Neural crest cell (in vitro differentiated cells): ENCODE measurements around the gene ACSS1. TPM values are rescaled to one million over a fixed set of nuclear protein-coding genes. Genes with fewer than 3 reads are reported as not detected.
A peak's percentile ranks its signal among the peaks of the same experiment; 100 is the strongest.

Source experiments
- DNase-seq: peaks from one replicate; pipeline ENCODE4 v3.0.0; 2021; ENCODE audit warnings: low read depth, mixed read lengths, low spot score
- H3K27ac Mint-ChIP-seq: one replicate; pipeline ENCODE4 v1.8.0; 2021; ENCODE audit warnings: mild to moderate bottlenecking, mixed read lengths; ENCODE audit not compliant: unreplicated experiment
- H3K27me3 Mint-ChIP-seq: 2 replicates; pipeline ENCODE4 v1.8.0; 2021; ENCODE audit warnings: low read depth, mild to moderate bottlenecking, mixed read lengths
- H3K36me3 Mint-ChIP-seq: 2 replicates; pipeline ENCODE4 v1.8.0; 2021; ENCODE audit warnings: low read depth, mild to moderate bottlenecking, mixed read lengths
- H3K4me1 Mint-ChIP-seq: 2 replicates; pipeline ENCODE4 v1.8.0; 2021; ENCODE audit warnings: mixed read lengths
- H3K4me3 Mint-ChIP-seq: one replicate; pipeline ENCODE4 v1.8.0; 2021; ENCODE audit warnings: mild to moderate bottlenecking, mixed read lengths
- H3K9me3 Mint-ChIP-seq: 2 replicates; pipeline ENCODE4 v1.8.0; 2021; ENCODE audit warnings: mixed read lengths
- CTCF ChIP-seq: fragments of 200-600 bp; sonication (generic); conservative IDR thresholded peaks from 2 replicates; pipeline ENCODE4 v1.5.0; 2021; ENCODE audit warnings: antibody characterized with exemption, mild to moderate bottlenecking
- long read RNA-seq: library from polyadenylated mRNA; unstranded; transcript quantifications from one replicate; pipeline ENCODE4 v2.0.0, GENCODE V29; 2020
- total RNA-seq: library from RNA; stranded (reverse); gene quantifications from 2 replicates; pipeline ENCODE4 v1.2.1, GENCODE V29; 2021

ACSS1 gene
- 13.1 and 14.0 TPM in 2 replicates for total RNA-seq
- long read RNA-seq, partial matches to known transcripts, result 3 of 4 reads
- long read RNA-seq, other reads (novel, unspliced or antisense), result 1 of 4 reads

- H3K9me3 Mint-ChIP-seq, result no peaks in the 10 kb centered on the region
- DNase-seq, result no peak
- peaks cover 27% of the 10 kb centered on the region for H3K4me1 Mint-ChIP-seq
- no peaks in the 10 kb centered on the region for H3K36me3 Mint-ChIP-seq
- TF ChIP-seq CTCF, result no peak
- H3K27me3 Mint-ChIP-seq, result peaks cover 77% of the 10 kb centered on the region
- peak within 1 kb of the TSS; percentile 78 for H3K4me3 Mint-ChIP-seq
- peak within 1 kb of the TSS; percentile 71 for H3K27ac Mint-ChIP-seq
These were observed at the start of gene ACSS1 for GRCh38 chr20:25058051-25058846. Gene ACSS1, minus strand, starts transcription at chr20:25058139. Its CDS starts 37 bp downstream, at chr20:25058102.

- H3K9me3 Mint-ChIP-seq, result peaks cover 2% of the 10 kb centered on the region
- peaks cover 31% of the 10 kb centered on the region for H3K27me3 Mint-ChIP-seq
- TF ChIP-seq CTCF, result no peak
- H3K4me3 Mint-ChIP-seq, result no peak overlapping the region
- H3K36me3 Mint-ChIP-seq, result no peaks in the 10 kb centered on the region
- H3K27ac Mint-ChIP-seq, result no peak overlapping the region
- DNase-seq, result no peak
- H3K4me1 Mint-ChIP-seq, result peaks cover 6% of the 10 kb centered on the region
These were observed 45.6 kb upstream of the ACSS1 start for GRCh38 chr20:25103526-25103925.

- peaks cover 2% of the 10 kb centered on the region for H3K9me3 Mint-ChIP-seq
- peaks cover 16% of the 10 kb centered on the region for H3K27me3 Mint-ChIP-seq
- DNase-seq, result no peak
- no peak for TF ChIP-seq CTCF
- H3K4me1 Mint-ChIP-seq, result peaks cover 6% of the 10 kb centered on the region
- no peaks in the 10 kb centered on the region for H3K36me3 Mint-ChIP-seq
- H3K4me3 Mint-ChIP-seq, result no peak overlapping the region
- H3K27ac Mint-ChIP-seq, result peak overlapping the region; percentile 72
These were observed 43.0 kb upstream of the ACSS1 start for GRCh38 chr20:25100914-25101313.

GRCh38 chr20:25099601-25100140 is 41.7 kb upstream of the ACSS1 start:
- peaks cover 2% of the 10 kb centered on the region for H3K9me3 Mint-ChIP-seq
- H3K36me3 Mint-ChIP-seq, result no peaks in the 10 kb centered on the region
- H3K4me1 Mint-ChIP-seq, result peaks cover 6% of the 10 kb centered on the region
- no peak overlapping the region for H3K27ac Mint-ChIP-seq
- no peak overlapping the region for H3K4me3 Mint-ChIP-seq
- no peak for TF ChIP-seq CTCF
- H3K27me3 Mint-ChIP-seq, result peaks cover 22% of the 10 kb centered on the region
- no peak for DNase-seq

- no peak overlapping the region for H3K4me3 Mint-ChIP-seq
- H3K9me3 Mint-ChIP-seq, result peaks cover 2% of the 10 kb centered on the region
- H3K36me3 Mint-ChIP-seq, result no peaks in the 10 kb centered on the region
- H3K27ac Mint-ChIP-seq, result no peak overlapping the region
- peaks cover 6% of the 10 kb centered on the region for H3K4me1 Mint-ChIP-seq
- no peak for DNase-seq
- TF ChIP-seq CTCF, result no peak
- peaks cover 20% of the 10 kb centered on the region for H3K27me3 Mint-ChIP-seq
These were observed 39.6 kb upstream of the ACSS1 start for GRCh38 chr20:25097498-25097897.
